GM19238 (cell line): ENCODE measurements around the gene RNF130.
"Not testable (repeated sequence)": the region's sequence is repeated elsewhere in the genome, so short reads cannot be mapped to it uniquely, and the experiment has no call there.

Source experiments
- DNase-seq: peaks from one replicate; pipeline ENCODE4 v3.0.0; 2011; ENCODE audit warnings: low spot score; ENCODE audit not compliant: insufficient read length

RNF130 gene

GRCh38 chr5:180020176-180020575 is 51.4 kb downstream of the RNF130 start:
- DNase-seq: no peak

DNA sequence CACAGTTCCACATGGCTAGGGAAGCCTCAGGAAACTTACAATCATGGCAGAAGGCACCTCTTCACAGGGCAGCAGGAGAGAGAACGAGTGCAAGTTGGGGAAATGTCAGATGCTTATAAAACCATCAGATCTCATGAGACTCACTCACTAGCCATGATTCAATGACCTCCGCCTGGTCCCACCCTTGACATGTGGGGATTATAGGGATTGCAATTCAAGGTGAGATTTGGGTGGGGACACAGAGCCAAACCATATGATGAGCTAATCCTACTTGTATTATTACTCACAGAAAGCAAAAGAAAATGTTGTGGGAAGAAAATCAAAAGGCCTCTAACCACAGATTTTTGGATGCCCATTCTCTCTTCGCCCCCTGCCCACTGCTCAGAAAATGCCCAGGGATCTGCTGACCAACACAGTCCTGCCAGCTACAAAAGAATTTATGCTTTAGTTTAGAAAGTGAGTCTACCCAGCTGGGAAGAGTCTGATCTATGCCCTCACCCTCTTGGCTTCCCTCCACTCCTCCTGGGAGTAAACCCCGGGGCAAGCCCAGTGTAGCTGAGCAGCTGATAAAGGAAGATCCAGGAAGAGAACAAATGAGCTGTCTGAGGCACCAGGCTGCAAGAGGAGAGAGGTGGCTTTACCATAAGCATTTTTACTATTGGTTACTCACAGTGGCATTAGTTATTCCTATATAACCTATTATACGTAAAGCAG is 53.1 kb downstream of the RNF130 start:
- DNase-seq: no peak

GRCh38 chr5:180015523-180015922 is 56.0 kb downstream of the RNF130 start:
- not testable (repeated sequence) for DNase-seq

DNA sequence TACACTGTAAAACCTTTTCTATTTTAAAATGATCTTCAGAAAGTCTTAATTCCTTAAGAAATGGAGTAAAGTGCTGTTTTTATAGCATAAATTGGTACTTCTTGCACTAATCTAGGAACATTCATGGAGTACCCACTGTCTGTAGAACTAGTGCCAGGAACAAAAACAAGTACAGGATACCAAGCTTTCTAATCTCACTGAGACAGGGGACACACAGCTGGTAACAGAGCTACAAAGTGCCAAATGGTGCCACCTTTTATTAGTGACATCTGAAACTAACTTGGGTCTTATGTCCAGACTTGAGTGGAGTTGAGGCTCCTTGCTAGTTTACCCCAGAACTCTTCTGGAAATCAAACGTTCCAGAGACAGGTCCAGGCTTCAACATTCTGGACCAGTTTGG is 57.9 kb downstream of the RNF130 start:
- no peak for DNase-seq

DNA sequence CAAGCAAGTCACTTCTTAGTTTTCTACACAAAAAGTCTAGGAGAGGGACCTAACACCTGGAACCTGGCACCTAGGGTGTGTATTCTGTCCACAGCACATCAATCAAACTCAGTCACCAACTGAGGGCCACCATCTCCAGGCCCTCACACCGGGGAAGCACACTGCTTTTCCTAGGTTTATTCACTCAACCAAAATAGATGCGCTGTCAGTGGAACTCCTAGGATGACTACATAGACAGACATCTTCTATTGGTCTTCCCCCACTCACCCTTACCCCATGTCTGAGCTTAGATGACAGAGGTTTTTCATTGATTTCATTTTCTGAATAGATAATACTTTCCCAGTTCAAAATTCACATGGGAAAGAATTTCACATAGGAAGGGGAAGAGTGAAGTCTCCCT is 59.2 kb downstream of the RNF130 start:
- DNase-seq: no peak

DNA sequence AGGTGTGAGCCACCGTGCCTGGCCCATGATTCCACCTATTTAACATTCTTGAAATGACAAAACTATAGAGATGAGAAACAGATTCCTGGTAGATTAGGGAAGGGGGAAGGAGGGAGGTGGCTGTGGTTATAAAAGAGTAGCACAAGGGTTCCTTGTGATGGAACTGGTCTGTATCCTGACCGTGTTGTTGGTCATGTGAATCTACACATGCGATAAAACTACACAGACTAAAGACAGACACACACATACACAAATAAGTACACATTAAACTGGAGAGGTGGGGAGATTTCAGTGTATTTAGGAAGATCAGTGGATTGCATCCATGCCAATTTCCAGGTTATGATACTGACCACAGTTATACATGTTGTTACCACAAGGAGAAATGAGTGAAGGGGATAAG is 60.9 kb downstream of the RNF130 start:
- DNase-seq: no peak

GRCh38 chr5:180009581-180009980 is 62.0 kb downstream of the RNF130 start:
- DNase-seq: no peak

- no peak for DNase-seq
Measured at GRCh38 chr5:180008433-180008832, 63.1 kb downstream of the RNF130 start.

GRCh38 chr5:180007582-180007981 is 64.0 kb downstream of the RNF130 start:
- no peak for DNase-seq

DNA sequence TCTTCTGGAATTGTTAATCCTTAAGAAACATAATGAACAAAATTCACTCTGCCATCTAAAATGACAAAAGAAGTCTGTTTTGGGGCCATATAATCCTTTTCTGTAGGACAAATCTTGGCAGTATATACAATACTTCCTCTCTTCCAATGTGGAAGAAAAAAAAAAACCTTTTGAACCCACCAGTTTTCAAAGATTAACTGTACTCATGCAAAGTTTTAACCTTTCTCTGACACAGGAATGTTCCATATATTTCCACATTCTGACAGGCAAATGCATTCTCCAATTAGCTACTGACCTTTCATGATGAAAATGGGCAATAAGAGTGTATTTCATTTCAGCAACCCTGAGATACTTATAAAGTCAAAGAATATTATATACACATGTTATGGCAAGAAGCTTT is 65.4 kb downstream of the RNF130 start:
- no peak for DNase-seq

- no peak for DNase-seq
Measured at GRCh38 chr5:180003127-180003526, 68.4 kb downstream of the RNF130 start.

GRCh38 chr5:180001742-180002141 is 69.8 kb downstream of the RNF130 start:
- DNase-seq: no peak

DNA sequence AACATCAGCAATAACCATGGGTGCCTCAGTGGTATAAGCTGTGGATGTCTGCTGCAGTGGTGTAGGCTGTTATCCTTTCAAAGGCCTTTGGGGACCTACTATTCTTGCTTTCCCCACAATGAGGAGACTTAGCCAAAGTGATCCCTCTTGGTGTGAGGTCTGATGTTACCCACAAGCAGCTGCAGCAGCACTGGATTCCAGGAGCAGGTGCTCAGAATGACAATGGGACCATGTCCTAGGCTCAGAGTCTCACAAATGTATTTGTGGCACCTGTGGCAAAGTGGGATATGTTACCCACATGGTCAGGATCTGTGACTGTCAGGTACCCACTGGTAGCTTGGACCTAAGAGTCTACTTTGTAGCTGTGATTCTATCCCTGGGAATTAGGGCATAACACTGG is 70.4 kb downstream of the RNF130 start:
- no peak for DNase-seq

DNA sequence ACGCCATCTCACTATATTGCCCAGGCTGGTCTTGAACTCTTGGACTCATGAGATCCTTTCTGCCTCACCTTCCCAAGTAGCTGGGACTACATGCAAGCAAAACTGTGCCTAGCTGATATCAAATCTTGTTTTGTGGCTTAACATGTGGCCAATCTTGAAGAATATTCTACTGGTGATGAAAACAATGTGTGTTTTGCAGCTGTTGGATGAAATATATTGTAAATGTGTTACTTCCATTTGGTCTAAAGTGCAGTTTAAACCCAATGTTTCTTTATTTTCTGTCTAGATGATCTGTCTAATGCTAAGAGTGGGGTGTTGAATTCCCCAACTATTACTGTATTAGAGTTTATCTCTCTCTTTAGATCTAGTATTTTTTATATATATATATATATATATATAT is 73.1 kb downstream of the RNF130 start:
- no peak for DNase-seq

GRCh38 chr5:179994583-179995323 is 76.8 kb downstream of the RNF130 start:
- DNase-seq: no peak

DNA sequence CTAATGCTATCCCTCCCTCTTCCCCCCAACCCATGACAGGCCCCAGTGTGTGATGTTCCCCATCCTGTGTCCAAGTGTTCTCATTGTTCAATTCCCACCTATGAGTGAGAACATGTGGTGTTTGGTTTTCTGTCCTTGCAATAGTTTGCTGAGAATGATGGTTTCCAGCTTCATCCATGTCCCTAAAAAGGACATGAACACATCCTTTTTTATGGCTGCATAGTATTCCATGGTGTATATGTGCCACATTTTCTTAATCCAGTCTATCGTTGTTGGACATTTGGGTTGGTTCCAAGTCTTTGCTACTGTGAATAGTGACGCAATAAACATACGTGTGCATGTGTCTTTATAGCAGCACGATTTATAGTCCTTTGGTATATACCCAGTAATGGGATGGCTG is 78.7 kb downstream of the RNF130 start:
- DNase-seq: not testable (repeated sequence)

- DNase-seq: no peak
Measured at GRCh38 chr5:179991106-179991505, 80.5 kb downstream of the RNF130 start.

DNA sequence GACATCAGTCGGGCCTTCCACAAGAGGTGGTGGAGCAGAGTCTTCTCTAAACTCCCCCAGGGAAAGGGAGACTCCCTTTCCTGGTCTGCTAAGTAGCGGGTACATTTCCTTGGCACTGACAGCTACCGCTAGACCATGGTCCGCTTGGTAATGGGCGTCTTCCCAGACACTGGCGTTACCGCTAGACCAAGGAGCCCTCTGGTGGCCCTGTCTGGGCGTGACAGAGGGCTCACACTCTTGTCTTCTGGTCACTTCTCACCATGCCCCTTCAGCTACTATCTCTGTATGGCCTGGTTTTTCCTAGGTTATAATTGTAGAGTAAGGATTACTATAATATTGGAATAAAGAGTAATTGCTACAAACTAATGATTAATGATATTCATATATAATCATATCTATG is 81.0 kb downstream of the RNF130 start:
- DNase-seq: not testable (repeated sequence)

GRCh38 chr5:179986328-179986727 is 85.2 kb downstream of the RNF130 start:
- no peak for DNase-seq

- DNase-seq: no peak
Measured at GRCh38 chr5:179981636-179982035, 89.9 kb downstream of the RNF130 start.

GRCh38 chr5:179980767-179981166 is 90.8 kb downstream of the RNF130 start:
- no peak for DNase-seq

GRCh38 chr5:179978792-179979191 is 92.8 kb downstream of the RNF130 start:
- no peak for DNase-seq

- no peak for DNase-seq
Measured at GRCh38 chr5:179975713-179976134, 95.8 kb downstream of the RNF130 start.
